Activated CD8-positive, alpha-beta memory T cell treated with anti-CD3 and anti-CD28 coated beads, Interleukin-2, amount 10 ng/mL, durations not matched to agents 7 days and 5 days (primary cell): ENCODE results near the gene CDRT15. TPM values are rescaled to one million over a fixed set of nuclear protein-coding genes. Genes with fewer than 3 reads are reported as not detected.
A peak's percentile ranks its signal among the peaks of the same experiment; 100 is the strongest.

Experiments used
- ATAC-seq: fragments of 150-1000 bp; cut with Tn5 transposase; one replicate; pipeline ENCODE4 v1.10.0; 2021; ENCODE audit warnings: moderate library complexity
- CTCF ChIA-PET: fragments of 350-600 bp; sonication (Branson Sonifier 250); formaldehyde crosslinking; loops from one replicate; lab custom pipeline; 2021; ENCODE audit warnings: antibody characterized with exemption; lab: Charles Lee
- DNase-seq: peaks from one replicate; pipeline ENCODE4 v3.0.0-alpha.2; 2020
- H3K27ac Mint-ChIP-seq: one replicate; pipeline ENCODE4 v1.8.0; 2021; ENCODE audit warnings: mild to moderate bottlenecking, mixed read lengths
- H3K27me3 Mint-ChIP-seq: one replicate; pipeline ENCODE4 v1.8.0; 2021; ENCODE audit warnings: mixed read lengths
- H3K36me3 Mint-ChIP-seq: one replicate; pipeline ENCODE4 v1.8.0; 2021; ENCODE audit warnings: mild to moderate bottlenecking, mixed read lengths
- H3K4me1 Mint-ChIP-seq: one replicate; pipeline ENCODE4 v1.8.0; 2021; ENCODE audit warnings: mixed read lengths
- H3K4me3 Mint-ChIP-seq: one replicate; pipeline ENCODE4 v1.8.0; 2021; ENCODE audit warnings: mild to moderate bottlenecking, moderate library complexity, mixed read lengths
- H3K9me3 Mint-ChIP-seq: one replicate; pipeline ENCODE4 v1.8.0; 2022; ENCODE audit warnings: low read depth, mixed read lengths
- total RNA-seq, 2 experiments: library from RNA; stranded (reverse); gene quantifications; one replicate each; pipeline ENCODE4 v1.2.3, GENCODE V29; 2021

Gene CDRT15
- total RNA-seq, 2 experiments from 2014 or later = not detected

- CTCF ChIA-PET = no interaction called here
- DNase-seq = no peak
- Mint-ChIP-seq H3K4me1 (no peaks in the 10 kb centered on the region), H3K9me3 (peaks cover 2% of the 10 kb centered on the region), H3K27me3 (no peaks in the 10 kb centered on the region), H3K36me3 (peaks cover 5% of the 10 kb centered on the region), H3K4me3 (no peak overlapping the region), H3K27ac (no peak overlapping the region)
- ATAC-seq = no peak
Measured at GRCh38 chr17:14228903-14229302, 7.8 kb downstream of the CDRT15 start.

- ATAC-seq (no peak), DNase-seq (no peak)
- Mint-ChIP-seq H3K27ac (no peak overlapping the region), H3K27me3 (no peaks in the 10 kb centered on the region), H3K36me3 (peaks cover 5% of the 10 kb centered on the region), H3K4me3 (no peak overlapping the region), H3K9me3 (peaks cover 2% of the 10 kb centered on the region), H3K4me1 (no peaks in the 10 kb centered on the region)
- CTCF ChIA-PET = no interaction called here
Measured at GRCh38 chr17:14227052-14227451, 9.6 kb downstream of the CDRT15 start.

GRCh38 chr17:14225254-14225980 is 11.2 kb downstream of the CDRT15 start:
- Mint-ChIP-seq H3K27ac (no peak overlapping the region), H3K27me3 (no peaks in the 10 kb centered on the region), H3K4me3 (no peak overlapping the region), H3K9me3 (peaks cover 2% of the 10 kb centered on the region), H3K4me1 (no peaks in the 10 kb centered on the region), H3K36me3 (peaks cover 3% of the 10 kb centered on the region)
- CTCF ChIA-PET = no interaction called here
- no peak for DNase-seq
- no peak for ATAC-seq

- Mint-ChIP-seq H3K27ac (no peak overlapping the region), H3K9me3 (peaks cover 2% of the 10 kb centered on the region), H3K27me3 (no peaks in the 10 kb centered on the region), H3K4me1 (no peaks in the 10 kb centered on the region), H3K4me3 (no peak overlapping the region), H3K36me3 (peaks cover 3% of the 10 kb centered on the region)
- CTCF ChIA-PET = no interaction called here
- DNase-seq = no peak
- ATAC-seq = no peak
Measured at GRCh38 chr17:14222611-14223010, 14.1 kb downstream of the CDRT15 start.

- H3K27me3 Mint-ChIP-seq = no peaks in the 10 kb centered on the region
- peaks cover 4% of the 10 kb centered on the region for H3K4me1 Mint-ChIP-seq
- DNase-seq (no peak), ATAC-seq (no peak)
- H3K27ac Mint-ChIP-seq = no peak overlapping the region
- H3K4me3 Mint-ChIP-seq = no peak overlapping the region
- peaks cover 2% of the 10 kb centered on the region for H3K9me3 Mint-ChIP-seq
- peaks cover 28% of the 10 kb centered on the region for H3K36me3 Mint-ChIP-seq
- CTCF ChIA-PET = interaction anchor here (0.8 kb wide), 1 partner anchor 325 kb away, joined by 3 read pairs; no protein-coding TSS in a partner anchor
Measured at GRCh38 chr17:14214271-14214670, 22.4 kb downstream of the CDRT15 start.

- no peak overlapping the region for H3K4me3 Mint-ChIP-seq
- H3K36me3 Mint-ChIP-seq = peaks cover 37% of the 10 kb centered on the region
- CTCF ChIA-PET = interaction anchor here (1.2 to 1.6 kb wide), 4 partner anchors 11 to 91 kb away, joined by 3 to 6 read pairs (median 3); no protein-coding TSS in a partner anchor
- H3K27ac Mint-ChIP-seq = no peak overlapping the region
- H3K27me3 Mint-ChIP-seq = no peaks in the 10 kb centered on the region
- no peak for DNase-seq
- peaks cover 4% of the 10 kb centered on the region for H3K4me1 Mint-ChIP-seq
- H3K9me3 Mint-ChIP-seq = peaks cover 2% of the 10 kb centered on the region
- no peak for ATAC-seq
Measured at GRCh38 chr17:14212401-14212800, 24.3 kb downstream of the CDRT15 start.

GRCh38 chr17:14211801-14212200 is 24.9 kb downstream of the CDRT15 start:
- Mint-ChIP-seq H3K4me1 (peaks cover 4% of the 10 kb centered on the region), H3K27me3 (no peaks in the 10 kb centered on the region), H3K9me3 (peaks cover 2% of the 10 kb centered on the region), H3K27ac (no peak overlapping the region), H3K36me3 (peaks cover 40% of the 10 kb centered on the region), H3K4me3 (no peak overlapping the region)
- DNase-seq (no peak), ATAC-seq (no peak)
- CTCF ChIA-PET = interaction anchor here (1.0 to 1.6 kb wide), 5 partner anchors 11 to 92 kb away, joined by 3 to 6 read pairs (median 3); no protein-coding TSS in a partner anchor

- Mint-ChIP-seq H3K4me3 (no peak overlapping the region), H3K27ac (no peak overlapping the region), H3K36me3 (peaks cover 40% of the 10 kb centered on the region), H3K9me3 (peaks cover 2% of the 10 kb centered on the region), H3K27me3 (no peaks in the 10 kb centered on the region), H3K4me1 (peaks cover 6% of the 10 kb centered on the region)
- CTCF ChIA-PET = interaction anchor here (1.0 to 1.6 kb wide), 5 partner anchors 10 to 92 kb away, joined by 3 to 6 read pairs (median 3); no protein-coding TSS in a partner anchor
- ATAC-seq (no peak), DNase-seq (no peak)
Measured at GRCh38 chr17:14211246-14211645, 25.4 kb downstream of the CDRT15 start.

GRCh38 chr17:14209215-14209614 is 27.4 kb downstream of the CDRT15 start:
- Mint-ChIP-seq H3K27me3 (no peaks in the 10 kb centered on the region), H3K27ac (no peak overlapping the region), H3K4me1 (peaks cover 26% of the 10 kb centered on the region), H3K9me3 (peaks cover 2% of the 10 kb centered on the region), H3K36me3 (peaks cover 47% of the 10 kb centered on the region), H3K4me3 (no peak overlapping the region)
- no peak for DNase-seq
- CTCF ChIA-PET = interaction anchor here (1.3 kb wide), 1 partner anchor 88 kb away, joined by 4 read pairs; no protein-coding TSS in a partner anchor
- ATAC-seq = no peak

GRCh38 chr17:14207791-14208190 is 28.9 kb downstream of the CDRT15 start:
- H3K4me1 Mint-ChIP-seq = peaks cover 39% of the 10 kb centered on the region
- DNase-seq = no peak
- H3K27me3 Mint-ChIP-seq = no peaks in the 10 kb centered on the region
- peaks cover 48% of the 10 kb centered on the region for H3K36me3 Mint-ChIP-seq
- peaks cover 2% of the 10 kb centered on the region for H3K9me3 Mint-ChIP-seq
- CTCF ChIA-PET = interaction anchor here (1.3 kb wide), 1 partner anchor 90 kb away, joined by 4 read pairs; no protein-coding TSS in a partner anchor
- H3K4me3 Mint-ChIP-seq = no peak overlapping the region
- H3K27ac Mint-ChIP-seq = no peak overlapping the region
- no peak for ATAC-seq

- ATAC-seq (no peak), DNase-seq (no peak)
- peaks cover 2% of the 10 kb centered on the region for H3K9me3 Mint-ChIP-seq
- H3K36me3 Mint-ChIP-seq = peaks cover 45% of the 10 kb centered on the region
- H3K27me3 Mint-ChIP-seq = no peaks in the 10 kb centered on the region
- H3K27ac Mint-ChIP-seq = no peak overlapping the region
- no peak overlapping the region for H3K4me3 Mint-ChIP-seq
- CTCF ChIA-PET = interaction anchor here (1.2 kb wide), 1 partner anchor 94 kb away, joined by 5 read pairs; the partner anchor contains the start of gene HS3ST3B1
- peaks cover 48% of the 10 kb centered on the region for H3K4me1 Mint-ChIP-seq
Measured at GRCh38 chr17:14206891-14207290, 29.8 kb downstream of the CDRT15 start.

- H3K27ac Mint-ChIP-seq = no peak overlapping the region
- H3K27me3 Mint-ChIP-seq = no peaks in the 10 kb centered on the region
- ATAC-seq (peak; percentile 34), DNase-seq (peak; percentile 69)
- peaks cover 39% of the 10 kb centered on the region for H3K36me3 Mint-ChIP-seq
- H3K9me3 Mint-ChIP-seq = peaks cover under 1% of the 10 kb centered on the region
- H3K4me3 Mint-ChIP-seq = no peak overlapping the region
- H3K4me1 Mint-ChIP-seq = peaks cover 52% of the 10 kb centered on the region
- CTCF ChIA-PET = interaction anchor here (1.2 to 1.4 kb wide), 2 partner anchors 9 to 95 kb away, joined by 4 to 5 read pairs; partner anchors contain the start of gene HS3ST3B1
Measured at GRCh38 chr17:14205992-14206461, 30.6 kb downstream of the CDRT15 start.

GRCh38 chr17:14205380-14205779 is 31.3 kb downstream of the CDRT15 start:
- H3K4me1 Mint-ChIP-seq = peaks cover 58% of the 10 kb centered on the region
- no peak overlapping the region for H3K4me3 Mint-ChIP-seq
- H3K9me3 Mint-ChIP-seq = no peaks in the 10 kb centered on the region
- CTCF ChIA-PET = interaction anchor here (1.4 kb wide), 1 partner anchor 8 kb away, joined by 4 read pairs; no protein-coding TSS in a partner anchor
- DNase-seq (no peak), ATAC-seq (no peak)
- H3K36me3 Mint-ChIP-seq = peaks cover 35% of the 10 kb centered on the region
- H3K27ac Mint-ChIP-seq = peak overlapping the region; percentile 72
- no peaks in the 10 kb centered on the region for H3K27me3 Mint-ChIP-seq
